HG02884 (cell line): ENCODE results near the gene OR56A1.

ENCODE experiments used
- ATAC-seq: cut with Tn5 transposase; IDR thresholded peaks from one replicate; pipeline ENCODE4 v1.9.1; 2021; ENCODE audit warnings: mild to moderate bottlenecking, moderate library complexity; ENCODE audit not compliant: unreplicated experiment

Gene OR56A1

DNA sequence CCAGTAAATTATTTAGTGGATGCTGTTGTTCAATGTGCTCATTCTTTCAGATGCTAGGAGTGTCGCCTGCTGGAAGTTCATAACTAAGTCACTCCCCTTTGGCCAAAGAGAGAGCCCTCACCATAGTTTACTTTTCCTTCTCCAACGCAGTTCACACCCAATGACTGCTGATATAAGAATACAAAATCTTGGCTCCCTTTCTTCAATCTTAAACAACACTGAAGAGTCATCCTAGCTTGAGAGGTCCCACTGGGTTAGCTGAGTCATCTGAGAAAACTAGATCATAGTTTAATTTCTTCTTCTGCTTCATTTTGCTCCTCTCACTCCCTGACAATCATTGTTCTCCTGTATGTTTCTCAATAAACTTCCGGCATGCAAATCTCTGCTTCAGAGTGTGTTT, 38.4 kb downstream of the OR56A1 start:
- no peak for ATAC-seq

DNA sequence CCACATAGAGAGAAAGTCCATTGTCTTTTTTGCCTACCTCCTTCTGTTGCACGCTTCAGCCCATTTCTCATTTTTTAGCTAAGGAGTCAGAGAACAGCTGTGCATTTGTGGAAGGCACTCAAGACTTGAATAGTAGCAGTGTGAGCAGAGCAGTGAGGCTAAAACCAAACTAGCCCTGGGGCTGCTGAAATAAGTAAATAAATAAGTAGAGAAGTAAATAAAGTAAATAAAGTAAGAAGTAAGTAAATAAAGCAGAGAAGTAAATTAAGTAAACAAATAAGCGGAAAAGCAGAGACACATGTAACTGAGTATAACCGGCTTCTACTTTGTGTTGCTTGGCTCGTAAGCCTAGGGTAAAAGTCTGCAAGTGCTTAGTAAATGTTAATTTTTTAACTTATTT, 41.4 kb downstream of the OR56A1 start:
- ATAC-seq: no peak

DNA sequence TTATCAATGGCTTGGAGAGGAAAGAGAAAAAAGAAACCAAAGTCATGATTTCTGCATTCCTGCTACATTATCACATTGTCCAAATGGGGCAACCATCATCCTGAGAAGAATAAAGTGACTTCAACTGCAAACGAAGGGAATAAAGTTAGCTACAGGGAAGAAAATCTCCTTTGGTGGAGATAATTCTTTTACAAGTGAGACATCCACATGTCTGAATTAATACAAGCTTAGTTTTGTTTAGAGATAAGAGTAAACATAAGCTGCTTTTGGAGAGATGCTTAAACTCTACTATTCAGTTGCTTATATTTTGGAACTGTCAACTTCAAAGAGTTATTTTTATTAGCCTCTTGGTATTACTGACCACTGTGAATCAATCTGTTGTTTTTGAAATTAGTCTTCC, 43.7 kb downstream of the OR56A1 start, which contains the start of gene OR52L1:
TSS of gene OR52L1 (minus strand) at position 101 of the 400 bp plus-strand sequence. CDS start at position 46, 55 bp downstream.
- no peak for ATAC-seq

- ATAC-seq: no peak
Measured at GRCh38 chr11:5983443-5983842, 47.1 kb downstream of the OR56A1 start.

GRCh38 chr11:5973530-5973929, 57.0 kb downstream of the OR56A1 start:
- ATAC-seq: no peak
